HCT116 (cell line): ENCODE results near the gene RALGAPA1. TPM values are rescaled to one million over a fixed set of nuclear protein-coding genes. Genes with fewer than 3 reads are reported as not detected.

Experiments used
- ATAC-seq: fragments of 200-7000 bp; cut with Tn5 transposase; 2 replicates; pipeline ENCODE4 v1.9.1; 2020; ENCODE audit warnings: mild to moderate bottlenecking, moderate library complexity
- BruUV-seq: library from RNA; stranded (reverse); fragments of 400-500 nt; replicated peaks from 2 replicates; lab custom pipeline; 2021; lab: Mats Ljungman, UMichigan
- CTCF ChIA-PET: fragments of 300-600 bp; sonication (Branson Sonifier 250); formaldehyde crosslinking; loops from one replicate; lab custom pipeline; 2021; ENCODE audit warnings: antibody characterized with exemption; lab: Charles Lee
- POLR2A ChIA-PET: fragments of 300-600, 350-600 bp; sonication (Branson Sonifier 250); formaldehyde crosslinking; loops from one replicate; lab custom pipeline; 2021; ENCODE audit warnings: antibody characterized with exemption; lab: Charles Lee
- RAD21 ChIA-PET, 2 experiments: fragments of 300-600 bp; sonication (Branson Sonifier 250); formaldehyde crosslinking; loops; one replicate each; lab custom pipeline; 2023; ENCODE audit warnings: low total read pairs in 2 of 2; ENCODE audit not compliant: uncharacterized antibody in 2 of 2, unreplicated experiment in 2 of 2, low non-redundant PET in 1 of 2; lab: Charles Lee
- DNase-seq: peaks from one replicate; pipeline ENCODE4 v3.0.0-alpha.2; 2010; ENCODE audit warnings: low read depth, low spot score
- H2AFZ ChIP-seq: fragments of 200-600 bp; shearing (Covaris generic), sonication (generic); 2 replicates; pipeline ENCODE4 v1.6.1; 2017; ENCODE audit warnings: low read depth, mixed run types, mixed read lengths, antibody characterized with exemption, low read length; ENCODE audit not compliant: poor library complexity, severe bottlenecking
- H3K27ac ChIP-seq: 2 replicates; pipeline ENCODE4 v1.5.1; 2012; ENCODE audit warnings: low read depth, low read length
- H3K27me3 ChIP-seq: fragments of 200-600 bp; sonication (generic); 2 replicates; pipeline ENCODE4 v1.6.1; 2016; ENCODE audit warnings: mixed run types, low read length, mixed read lengths; ENCODE audit not compliant: insufficient read depth
- H3K36me3 ChIP-seq, 2 experiments: fragments of 200-500 bp in 1 of 2; fragments of 200-600 bp in 1 of 2; sonication (Bioruptor generic) in 1 of 2; sonication (generic) in 1 of 2; 2 replicates each; pipeline versions ENCODE4 v1.5.1 to v1.6.1; 2014 to 2016; ENCODE audit warnings: low read length in 2 of 2, inconsistent platforms in 1 of 2, mixed read lengths in 1 of 2, mixed run types in 1 of 2; ENCODE audit not compliant: insufficient read depth in 2 of 2, control insufficient read depth in 1 of 2
- H3K4me1 ChIP-seq, 2 experiments: fragments of 200-600 bp in 1 of 2; sonication (generic) in 1 of 2; 2 replicates each; pipeline versions ENCODE4 v1.5.1 to v1.6.1; 2012 to 2017; ENCODE audit warnings: low read length in 2 of 2, inconsistent platforms in 1 of 2, mild to moderate bottlenecking in 1 of 2, mixed read lengths in 1 of 2, mixed run types in 1 of 2, moderate library complexity in 1 of 2; ENCODE audit not compliant: insufficient read depth in 2 of 2, control insufficient read depth in 1 of 2
- H3K4me2 ChIP-seq: fragments of 200-600 bp; sonication (generic); 2 replicates; pipeline ENCODE4 v1.6.1; 2017; ENCODE audit warnings: mixed run types, low read length, mixed read lengths
- H3K4me3 ChIP-seq, 2 experiments: fragments of 200-600 bp in 1 of 2; sonication (generic) in 1 of 2; replicated peaks in 1 of 2; 2 replicates each; pipeline ENCODE4 v1.5.1; 2011 to 2016; ENCODE audit warnings: low read length in 2 of 2, control low read depth in 1 of 2, low read depth in 1 of 2, mild to moderate bottlenecking in 1 of 2, mixed read lengths in 1 of 2, mixed run types in 1 of 2
- H3K79me2 ChIP-seq: fragments of 200-600 bp; sonication (generic); 2 replicates; pipeline ENCODE4 v1.6.1; 2017; ENCODE audit warnings: mild to moderate bottlenecking, mixed run types, low read length, moderate library complexity, mixed read lengths; ENCODE audit not compliant: insufficient read depth
- H3K9ac ChIP-seq: fragments of 200-600 bp; sonication (generic); 2 replicates; pipeline ENCODE4 v1.6.1; 2016; ENCODE audit warnings: low read length, mixed read lengths
- H3K9me2 ChIP-seq: fragments of 200-600 bp; sonication (generic), shearing (Covaris generic); 2 replicates; pipeline ENCODE4 v1.6.1; 2017; ENCODE audit warnings: mixed run types, mild to moderate bottlenecking, moderate library complexity; ENCODE audit not compliant: insufficient read depth
- H3K9me3 ChIP-seq, 2 experiments: fragments of 200-500 bp in 1 of 2; fragments of 200-600 bp in 1 of 2; sonication (Bioruptor generic) in 1 of 2; sonication (generic) in 1 of 2; 2 replicates each; pipeline ENCODE4 v1.6.1; 2014 to 2017; ENCODE audit warnings: low read length in 2 of 2, mixed read lengths in 2 of 2, inconsistent platforms in 1 of 2, low read depth in 1 of 2, mild to moderate bottlenecking in 1 of 2, mixed run types in 1 of 2, moderate library complexity in 1 of 2; ENCODE audit not compliant: control insufficient read depth in 1 of 2, insufficient read depth in 1 of 2
- H4K20me1 ChIP-seq: fragments of 200-600 bp; sonication (generic), shearing (Covaris generic); 2 replicates; pipeline ENCODE4 v1.6.1; 2017; ENCODE audit warnings: mixed run types, mild to moderate bottlenecking, moderate library complexity; ENCODE audit not compliant: insufficient read depth
- CBX3 ChIP-seq: IDR thresholded peaks from 2 replicates; pipeline ENCODE4 v1.6.1; 2012; ENCODE audit warnings: low read depth
- CEBPB ChIP-seq: IDR thresholded peaks from 2 replicates; pipeline ENCODE4 v1.6.1; 2012; ENCODE audit warnings: low read depth
- EGR1 ChIP-seq: IDR thresholded peaks from 2 replicates; pipeline ENCODE4 v1.6.1; 2012; ENCODE audit warnings: low read depth
- ELF1 ChIP-seq: IDR thresholded peaks from 2 replicates; pipeline ENCODE4 v1.6.1; 2012; ENCODE audit warnings: low read depth, borderline replicate concordance
- EZH2 ChIP-seq: fragments of 200-600 bp; sonication (generic); IDR thresholded peaks from 2 replicates; pipeline ENCODE4 v1.6.1; 2017; ENCODE audit warnings: antibody characterized with exemption, mixed run types
- EZH2phosphoT487 ChIP-seq: fragments of 200-600 bp; IDR thresholded peaks from 2 replicates; pipeline ENCODE4 v1.6.1; 2018; ENCODE audit warnings: antibody characterized with exemption, borderline replicate concordance
- FOSL1 ChIP-seq: IDR thresholded peaks from 2 replicates; pipeline ENCODE4 v1.6.1; 2012; ENCODE audit warnings: low read depth
- JUND ChIP-seq: IDR thresholded peaks from 2 replicates; pipeline ENCODE4 v1.6.1; 2012
- POLR2A ChIP-seq: IDR thresholded peaks from 2 replicates; pipeline ENCODE4 v1.7.0; 2011; ENCODE audit warnings: borderline replicate concordance; ENCODE audit not compliant: insufficient read depth, insufficient read length; ENCODE audit errors: extremely low read depth
- POLR2AphosphoS5 ChIP-seq: IDR thresholded peaks from 2 replicates; pipeline ENCODE4 v1.6.1; 2011; ENCODE audit warnings: mild to moderate bottlenecking, low read depth, low read length, moderate library complexity
- RAD21 ChIP-seq: IDR thresholded peaks from 2 replicates; pipeline ENCODE4 v1.6.1; 2012; ENCODE audit warnings: low read depth, mild to moderate bottlenecking
- SP1 ChIP-seq: IDR thresholded peaks from 2 replicates; pipeline ENCODE4 v1.6.1; 2012; ENCODE audit warnings: low read depth
- SRF ChIP-seq: IDR thresholded peaks from 2 replicates; pipeline ENCODE4 v1.6.1; 2012; ENCODE audit warnings: low read depth
- TCF7L2 ChIP-seq: IDR thresholded peaks from 2 replicates; pipeline ENCODE4 v1.7.0; 2011; ENCODE audit warnings: borderline replicate concordance, inconsistent platforms; ENCODE audit not compliant: insufficient read depth, insufficient read length; ENCODE audit errors: extremely low read depth
- YY1 ChIP-seq: IDR thresholded peaks from 2 replicates; pipeline ENCODE4 v1.6.1; 2011; ENCODE audit warnings: low read length, low read depth, moderate library complexity, mild to moderate bottlenecking; ENCODE audit not compliant: insufficient replicate concordance; ENCODE audit errors: extremely low read depth
- ZFX ChIP-seq: fragments of 450-650 bp; IDR thresholded peaks from 2 replicates; pipeline ENCODE4 v1.6.1; 2017
- ZNF274 ChIP-seq: fragments of 200-500 bp; sonication (Bioruptor generic); IDR thresholded peaks from 2 replicates; pipeline ENCODE4 v1.6.1; 2014; ENCODE audit warnings: mild to moderate bottlenecking, low read depth, low read length, inconsistent platforms
- intact Hi-C: fragments of 100-400 bp; cut with micrococcal nuclease; formaldehyde crosslinking; loops from 2 replicates; pipeline ENCODE4 v1.10.0; 2022
- total RNA-seq: library from RNA; stranded (reverse); gene quantifications from one replicate; pipeline ENCODE4 v1.2.1, GENCODE V29; 2021; ENCODE audit not compliant: unreplicated experiment
- TF ChIP-seq, protein P1 (sequence below): IDR thresholded peaks from 2 replicates; pipeline ENCODE4 v1.6.1; 2012; ENCODE audit warnings: low read depth
- TF ChIP-seq, protein P2 (sequence below): IDR thresholded peaks from 2 replicates; pipeline ENCODE4 v1.6.1; 2012
- TF ChIP-seq, protein P3 (sequence below): IDR thresholded peaks from 2 replicates; pipeline ENCODE4 v1.6.1; 2012
- TF ChIP-seq, protein P4 (sequence below), 3 experiments: fragments of 200-600 bp in 1 of 3; sonication (generic) in 1 of 3; IDR thresholded peaks in 2 of 3; conservative IDR thresholded peaks in 1 of 3; 2 replicates each; pipeline ENCODE4 v1.5.1; 2012 to 2017; ENCODE audit warnings: low read depth in 2 of 3, low read length in 2 of 3, antibody characterized with exemption in 1 of 3, borderline replicate concordance in 1 of 3, control low read depth in 1 of 3, mild to moderate bottlenecking in 1 of 3, mixed read lengths in 1 of 3, mixed run types in 1 of 3, moderate library complexity in 1 of 3; ENCODE audit not compliant: insufficient read depth in 1 of 3

The RALGAPA1 gene
- total RNA-seq, 1 experiment from 2014 or later, result 29.3 TPM

DNA sequence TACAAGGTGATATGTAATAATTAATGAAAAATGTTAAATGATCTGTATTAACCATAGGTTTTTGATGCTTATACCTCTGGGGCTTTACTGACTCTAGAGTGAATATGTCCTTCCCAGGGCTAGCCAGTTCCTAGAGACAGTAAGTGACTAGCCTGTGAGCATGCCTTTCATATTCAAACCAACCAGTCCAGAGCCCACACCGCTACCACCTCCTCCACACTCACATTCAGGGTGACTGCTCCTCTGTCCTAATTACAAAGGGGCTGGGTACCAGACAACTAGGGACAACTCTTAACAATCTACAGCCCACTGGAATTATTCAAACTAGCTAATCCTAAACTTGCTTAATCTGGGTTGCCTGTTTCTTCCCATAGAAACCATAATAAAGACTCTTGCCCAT lies 49.0 kb downstream of the RALGAPA1 start (continued):
- TF ChIP-seq, protein P1, sequence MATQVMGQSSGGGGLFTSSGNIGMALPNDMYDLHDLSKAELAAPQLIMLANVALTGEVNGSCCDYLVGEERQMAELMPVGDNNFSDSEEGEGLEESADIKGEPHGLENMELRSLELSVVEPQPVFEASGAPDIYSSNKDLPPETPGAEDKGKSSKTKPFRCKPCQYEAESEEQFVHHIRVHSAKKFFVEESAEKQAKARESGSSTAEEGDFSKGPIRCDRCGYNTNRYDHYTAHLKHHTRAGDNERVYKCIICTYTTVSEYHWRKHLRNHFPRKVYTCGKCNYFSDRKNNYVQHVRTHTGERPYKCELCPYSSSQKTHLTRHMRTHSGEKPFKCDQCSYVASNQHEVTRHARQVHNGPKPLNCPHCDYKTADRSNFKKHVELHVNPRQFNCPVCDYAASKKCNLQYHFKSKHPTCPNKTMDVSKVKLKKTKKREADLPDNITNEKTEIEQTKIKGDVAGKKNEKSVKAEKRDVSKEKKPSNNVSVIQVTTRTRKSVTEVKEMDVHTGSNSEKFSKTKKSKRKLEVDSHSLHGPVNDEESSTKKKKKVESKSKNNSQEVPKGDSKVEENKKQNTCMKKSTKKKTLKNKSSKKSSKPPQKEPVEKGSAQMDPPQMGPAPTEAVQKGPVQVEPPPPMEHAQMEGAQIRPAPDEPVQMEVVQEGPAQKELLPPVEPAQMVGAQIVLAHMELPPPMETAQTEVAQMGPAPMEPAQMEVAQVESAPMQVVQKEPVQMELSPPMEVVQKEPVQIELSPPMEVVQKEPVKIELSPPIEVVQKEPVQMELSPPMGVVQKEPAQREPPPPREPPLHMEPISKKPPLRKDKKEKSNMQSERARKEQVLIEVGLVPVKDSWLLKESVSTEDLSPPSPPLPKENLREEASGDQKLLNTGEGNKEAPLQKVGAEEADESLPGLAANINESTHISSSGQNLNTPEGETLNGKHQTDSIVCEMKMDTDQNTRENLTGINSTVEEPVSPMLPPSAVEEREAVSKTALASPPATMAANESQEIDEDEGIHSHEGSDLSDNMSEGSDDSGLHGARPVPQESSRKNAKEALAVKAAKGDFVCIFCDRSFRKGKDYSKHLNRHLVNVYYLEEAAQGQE, result no peak
- TF ChIP-seq, protein P2, sequence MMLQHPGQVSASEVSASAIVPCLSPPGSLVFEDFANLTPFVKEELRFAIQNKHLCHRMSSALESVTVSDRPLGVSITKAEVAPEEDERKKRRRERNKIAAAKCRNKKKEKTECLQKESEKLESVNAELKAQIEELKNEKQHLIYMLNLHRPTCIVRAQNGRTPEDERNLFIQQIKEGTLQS, result no peak
- TF ChIP-seq JUND (no peak), EZH2phosphoT487 (no peak), ZFX (no peak), TCF7L2 (no peak)

DNA sequence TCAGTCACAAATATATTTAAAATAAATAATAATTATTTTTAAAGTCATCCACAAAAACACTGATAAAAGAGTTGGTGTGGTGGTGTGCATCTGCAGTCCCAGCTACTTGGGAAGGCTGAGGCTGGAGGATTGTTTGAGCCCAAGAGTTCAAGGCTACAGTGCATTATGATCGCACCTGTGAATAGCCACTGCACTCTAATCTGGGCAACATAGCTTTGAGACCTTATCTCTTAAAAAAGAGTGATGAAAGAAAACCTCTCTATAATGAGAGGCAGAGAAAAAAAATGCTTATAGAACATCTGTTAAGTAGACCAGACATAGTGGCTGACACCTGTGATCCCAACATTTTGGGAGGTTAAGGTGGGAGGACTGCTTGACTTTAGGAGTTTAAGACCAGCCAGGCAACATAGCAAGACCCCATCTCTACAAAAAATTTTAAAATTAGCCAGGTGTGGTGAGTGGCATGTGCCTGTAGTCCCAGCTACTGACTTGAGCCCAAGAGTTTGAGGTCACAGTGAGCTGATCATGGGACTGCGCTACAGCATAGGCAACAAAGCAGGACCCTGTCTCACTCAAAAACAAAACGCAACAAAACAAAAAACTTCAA lies 50.5 kb downstream of the RALGAPA1 start:
- Histone ChIP-seq H2AFZ (no peak overlapping the region), H3K27me3 (no peaks in the 10 kb centered on the region), H3K4me1 (no peaks in the 10 kb centered on the region), H3K4me2 (no peak overlapping the region), H3K9me2 (no peaks in the 10 kb centered on the region), H3K9me3 (no peaks in the 10 kb centered on the region), H3K27ac (no peak overlapping the region), H3K9ac (no peak overlapping the region), H4K20me1 (no peaks in the 10 kb centered on the region), H3K4me3 (no peak overlapping the region), H3K36me3 (peaks cover 4 to 8% of the 10 kb centered on the region in 2 experiments; a peak in 3 of 4 replicates), H3K79me2 (no peaks in the 10 kb centered on the region)
- ChIA-PET CTCF (no interaction called here), RAD21 (no interaction called here), POLR2A (no interaction called here)
- intact Hi-C loops, result no loop called here
- BruUV-seq, result no TSS peak
- TF ChIP-seq RAD21 (no peak), CEBPB (no peak), EZH2phosphoT487 (no peak), ZNF274 (no peak), TCF7L2 (no peak), CBX3 (no peak), EGR1 (no peak), YY1 (no peak), POLR2AphosphoS5 (no peak), EZH2 (no peak), SP1 (no peak), FOSL1 (no peak), POLR2A (no peak), SRF (no peak), ELF1 (no peak), ZFX (no peak)
- TF ChIP-seq, protein P3, sequence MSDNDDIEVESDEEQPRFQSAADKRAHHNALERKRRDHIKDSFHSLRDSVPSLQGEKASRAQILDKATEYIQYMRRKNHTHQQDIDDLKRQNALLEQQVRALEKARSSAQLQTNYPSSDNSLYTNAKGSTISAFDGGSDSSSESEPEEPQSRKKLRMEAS, result no peak
- TF ChIP-seq, protein P2, result no peak
- TF ChIP-seq, protein P4, sequence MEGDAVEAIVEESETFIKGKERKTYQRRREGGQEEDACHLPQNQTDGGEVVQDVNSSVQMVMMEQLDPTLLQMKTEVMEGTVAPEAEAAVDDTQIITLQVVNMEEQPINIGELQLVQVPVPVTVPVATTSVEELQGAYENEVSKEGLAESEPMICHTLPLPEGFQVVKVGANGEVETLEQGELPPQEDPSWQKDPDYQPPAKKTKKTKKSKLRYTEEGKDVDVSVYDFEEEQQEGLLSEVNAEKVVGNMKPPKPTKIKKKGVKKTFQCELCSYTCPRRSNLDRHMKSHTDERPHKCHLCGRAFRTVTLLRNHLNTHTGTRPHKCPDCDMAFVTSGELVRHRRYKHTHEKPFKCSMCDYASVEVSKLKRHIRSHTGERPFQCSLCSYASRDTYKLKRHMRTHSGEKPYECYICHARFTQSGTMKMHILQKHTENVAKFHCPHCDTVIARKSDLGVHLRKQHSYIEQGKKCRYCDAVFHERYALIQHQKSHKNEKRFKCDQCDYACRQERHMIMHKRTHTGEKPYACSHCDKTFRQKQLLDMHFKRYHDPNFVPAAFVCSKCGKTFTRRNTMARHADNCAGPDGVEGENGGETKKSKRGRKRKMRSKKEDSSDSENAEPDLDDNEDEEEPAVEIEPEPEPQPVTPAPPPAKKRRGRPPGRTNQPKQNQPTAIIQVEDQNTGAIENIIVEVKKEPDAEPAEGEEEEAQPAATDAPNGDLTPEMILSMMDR (IDR thresholded peaks at IDR 0.05 in 2 of 3, conservative IDR thresholded peaks at IDR 0.05 in 1 of 3; ENCODE audit: borderline replicate concordance in 1 of 3, insufficient read depth in 1 of 3, low read depth in 2 of 3, low read length in 2 of 3), result no peak
- DNase-seq (no peak), ATAC-seq (no peak)
